IPS-15b (cell line): Measurements from ENCODE around the gene DLEC1.

Source experiments
- H3K27me3 ChIP-seq: one replicate; pipeline ENCODE4 v1.6.1; 2013; ENCODE audit warnings: low read length; ENCODE audit not compliant: control insufficient read depth, insufficient read depth
- H3K36me3 ChIP-seq: one replicate; pipeline ENCODE4 v1.6.1; 2013; ENCODE audit warnings: low read length; ENCODE audit not compliant: control insufficient read depth, insufficient read depth
- H3K4me1 ChIP-seq: one replicate; pipeline ENCODE4 v1.6.1; 2013; ENCODE audit warnings: mild to moderate bottlenecking, low read length; ENCODE audit not compliant: control insufficient read depth, insufficient read depth
- H3K4me3 ChIP-seq: one replicate; pipeline ENCODE4 v1.5.1; 2013; ENCODE audit warnings: low read depth, low read length
- H3K9ac ChIP-seq: one replicate; pipeline ENCODE4 v1.6.1; 2013; ENCODE audit warnings: low read depth, mild to moderate bottlenecking, low read length
- H3K9me3 ChIP-seq: one replicate; pipeline ENCODE4 v1.6.1; 2013; ENCODE audit warnings: mild to moderate bottlenecking, low read length; ENCODE audit not compliant: control insufficient read depth, insufficient read depth

Gene DLEC1

GRCh38 chr3:38138349-38139190 is 99.6 kb downstream of the DLEC1 start, which contains the start of gene MYD88:
Gene MYD88, plus strand, starts transcription at chr3:38138661. Its CDS starts 40 bp downstream, at chr3:38138701.
- H3K9ac ChIP-seq = peak within 1 kb of the TSS; percentile 70
- peaks cover 11% of the 10 kb centered on the region for H3K36me3 ChIP-seq
- H3K4me1 ChIP-seq = no peaks in the 10 kb centered on the region

GRCh38 chr3:38139191-38139590 is 100.2 kb downstream of the DLEC1 start:
- Histone ChIP-seq H3K4me1 (no peaks in the 10 kb centered on the region), H3K27me3 (peaks cover 9% of the 10 kb centered on the region), H3K36me3 (peaks cover 11% of the 10 kb centered on the region), H3K4me3 (peak overlapping the region; percentile 84), H3K9me3 (no peaks in the 10 kb centered on the region), H3K9ac (peak overlapping the region; percentile 51)

More at GRCh38 chr3:38138349-38139190, 99.6 kb downstream of the DLEC1 start, which contains the start of gene MYD88:
- H3K27me3 ChIP-seq = peaks cover 9% of the 10 kb centered on the region
- H3K4me3 ChIP-seq = peak within 1 kb of the TSS; percentile 84
- H3K9me3 ChIP-seq = no peaks in the 10 kb centered on the region

GRCh38 chr3:38139652-38140051 is 100.6 kb downstream of the DLEC1 start:
- Histone ChIP-seq H3K9me3 (no peaks in the 10 kb centered on the region), H3K36me3 (peaks cover 11% of the 10 kb centered on the region), H3K4me1 (no peaks in the 10 kb centered on the region), H3K4me3 (peak overlapping the region; percentile 84), H3K27me3 (peaks cover 9% of the 10 kb centered on the region), H3K9ac (peak overlapping the region; percentile 51)

- Histone ChIP-seq H3K9me3 (no peaks in the 10 kb centered on the region), H3K27me3 (peaks cover 9% of the 10 kb centered on the region), H3K36me3 (peaks cover 11% of the 10 kb centered on the region), H3K4me1 (no peaks in the 10 kb centered on the region), H3K9ac (no peak overlapping the region), H3K4me3 (no peak overlapping the region)
These were observed 101.5 kb downstream of the DLEC1 start for GRCh38 chr3:38140326-38141172.

GRCh38 chr3:38141173-38141951 is 102.4 kb downstream of the DLEC1 start:
- Histone ChIP-seq H3K4me1 (no peaks in the 10 kb centered on the region), H3K27me3 (peaks cover 9% of the 10 kb centered on the region), H3K9me3 (no peaks in the 10 kb centered on the region), H3K9ac (no peak overlapping the region), H3K4me3 (no peak overlapping the region), H3K36me3 (peaks cover 11% of the 10 kb centered on the region)

- H3K4me1 ChIP-seq = no peaks in the 10 kb centered on the region
- H3K9me3 ChIP-seq = no peaks in the 10 kb centered on the region
- no peak overlapping the region for H3K9ac ChIP-seq
- H3K4me3 ChIP-seq = no peak overlapping the region
- H3K36me3 ChIP-seq = peaks cover 11% of the 10 kb centered on the region
- peaks cover 9% of the 10 kb centered on the region for H3K27me3 ChIP-seq
These were observed 102.9 kb downstream of the DLEC1 start for GRCh38 chr3:38141952-38142273.

GRCh38 chr3:38142959-38143358 is 104.0 kb downstream of the DLEC1 start:
- no peaks in the 10 kb centered on the region for H3K4me1 ChIP-seq
- H3K27me3 ChIP-seq = peaks cover 9% of the 10 kb centered on the region
- H3K36me3 ChIP-seq = peaks cover 11% of the 10 kb centered on the region
- no peaks in the 10 kb centered on the region for H3K9me3 ChIP-seq
- no peak overlapping the region for H3K4me3 ChIP-seq
- H3K9ac ChIP-seq = no peak overlapping the region

- H3K4me3 ChIP-seq = no peak overlapping the region
- no peaks in the 10 kb centered on the region for H3K9me3 ChIP-seq
- peaks cover 11% of the 10 kb centered on the region for H3K36me3 ChIP-seq
- H3K27me3 ChIP-seq = peaks cover 9% of the 10 kb centered on the region
- no peak overlapping the region for H3K9ac ChIP-seq
- H3K4me1 ChIP-seq = no peaks in the 10 kb centered on the region
These were observed 104.5 kb downstream of the DLEC1 start for GRCh38 chr3:38143511-38143910.

GRCh38 chr3:38146504-38146903 is 107.5 kb downstream of the DLEC1 start:
- H3K4me1 ChIP-seq = no peaks in the 10 kb centered on the region
- no peak overlapping the region for H3K4me3 ChIP-seq
- no peak overlapping the region for H3K9ac ChIP-seq
- H3K9me3 ChIP-seq = no peaks in the 10 kb centered on the region
- H3K27me3 ChIP-seq = no peaks in the 10 kb centered on the region
- H3K36me3 ChIP-seq = peaks cover 5% of the 10 kb centered on the region

- Histone ChIP-seq H3K36me3 (no peaks in the 10 kb centered on the region), H3K9me3 (no peaks in the 10 kb centered on the region), H3K4me3 (no peak overlapping the region), H3K27me3 (no peaks in the 10 kb centered on the region), H3K4me1 (no peaks in the 10 kb centered on the region), H3K9ac (no peak overlapping the region)
These were observed 108.4 kb downstream of the DLEC1 start for GRCh38 chr3:38147421-38147820.

GRCh38 chr3:38148311-38148882 is 109.4 kb downstream of the DLEC1 start:
- Histone ChIP-seq H3K9ac (no peak overlapping the region), H3K4me1 (no peaks in the 10 kb centered on the region), H3K36me3 (no peaks in the 10 kb centered on the region), H3K27me3 (no peaks in the 10 kb centered on the region), H3K4me3 (no peak overlapping the region), H3K9me3 (no peaks in the 10 kb centered on the region)
